ENCODE data around the gene HOTAIR.

HOTAIR gene

GRCh38 chr12:53958128-53958527, 16.6 kb downstream of the HOTAIR start:
- no peak overlapping the region for H3K4me3 ChIP-seq (ENCODE audit: low read depth, low read length)
- no peak for DNase-seq (ENCODE audit: low read depth)
- no peak for TF ChIP-seq CTCF (conservative IDR thresholded peaks at IDR 0.05; ENCODE audit: low read depth, low read length)

GRCh38 chr12:53956914-53957536, 17.7 kb downstream of the HOTAIR start:
- no peak for TF ChIP-seq CTCF (conservative IDR thresholded peaks at IDR 0.05; ENCODE audit: low read depth, low read length)
- no peak overlapping the region for H3K4me3 ChIP-seq (ENCODE audit: low read depth, low read length)
- DNase-seq (ENCODE audit: low read depth) = no peak

- TF ChIP-seq CTCF (conservative IDR thresholded peaks at IDR 0.05; ENCODE audit: low read depth, low read length) = no peak
- no peak for DNase-seq (ENCODE audit: low read depth)
- no peak overlapping the region for H3K4me3 ChIP-seq (ENCODE audit: low read depth, low read length)
Measured at GRCh38 chr12:53956251-53956887, 18.4 kb downstream of the HOTAIR start.

- TF ChIP-seq CTCF (conservative IDR thresholded peaks at IDR 0.05; ENCODE audit: low read depth, low read length) = no peak
- no peak for DNase-seq (ENCODE audit: low read depth)
- no peak overlapping the region for H3K4me3 ChIP-seq (ENCODE audit: low read depth, low read length)
Measured at GRCh38 chr12:53955776-53956250, 18.9 kb downstream of the HOTAIR start.

GRCh38 chr12:53955036-53955775, 19.5 kb downstream of the HOTAIR start:
- TF ChIP-seq CTCF (conservative IDR thresholded peaks at IDR 0.05; ENCODE audit: low read depth, low read length) = no peak
- no peak overlapping the region for H3K4me3 ChIP-seq (ENCODE audit: low read depth, low read length)
- DNase-seq (ENCODE audit: low read depth) = no peak

GRCh38 chr12:53954694-53955035, 20.1 kb downstream of the HOTAIR start, which contains the start of gene HOXC12:
Gene HOXC12 (plus strand): TSS chr12:53954903. CDS start chr12:53954930, 27 bp downstream.
- DNase-seq (ENCODE audit: low read depth) = no peak
- no peak for TF ChIP-seq CTCF (conservative IDR thresholded peaks at IDR 0.05; ENCODE audit: low read depth, low read length)
- no peak within 1 kb of the TSS for H3K4me3 ChIP-seq (ENCODE audit: low read depth, low read length)

Measured in choroid plexus epithelial cell (primary cell).